ENCODE data around the gene ACACA. TPM values are rescaled to one million over a fixed set of nuclear protein-coding genes. Genes with fewer than 3 reads are reported as not detected.
A peak's percentile ranks its signal among the peaks of the same experiment; 100 is the strongest.

The ACACA gene
- total and polyA plus RNA-seq, 8 donors: 9.1 to 31.6 (median 13.1) TPM

- no peak for FAIRE-seq
- peak; percentile 48 to 94 (median 90) for ATAC-seq
- Histone ChIP-seq H3K9me3 (no peaks in the 10 kb centered on the region), H3K27ac (no peak overlapping the region), H3K4me1 (no peaks in the 10 kb centered on the region), H3K4me3 (no peak overlapping the region), H3K36me3 (peaks cover 0 to 3% (median 0%) of the 10 kb centered on the region in 3 donors), H3K27me3 (no peaks in the 10 kb centered on the region)
- intact Hi-C loops (cut with DNase I): no loop called here
- DNase-seq: peak; percentile 29 to 76 (median 59)
- WGBS, 2 donors: 55 to 60% methylated on average over 7 of the region's 7 CpGs
- no peak for TF ChIP-seq CTCF (IDR thresholded peaks at IDR 0.05)
These were observed 299.1 kb downstream of the ACACA start for GRCh38 chr17:37107406-37108083.

DNA sequence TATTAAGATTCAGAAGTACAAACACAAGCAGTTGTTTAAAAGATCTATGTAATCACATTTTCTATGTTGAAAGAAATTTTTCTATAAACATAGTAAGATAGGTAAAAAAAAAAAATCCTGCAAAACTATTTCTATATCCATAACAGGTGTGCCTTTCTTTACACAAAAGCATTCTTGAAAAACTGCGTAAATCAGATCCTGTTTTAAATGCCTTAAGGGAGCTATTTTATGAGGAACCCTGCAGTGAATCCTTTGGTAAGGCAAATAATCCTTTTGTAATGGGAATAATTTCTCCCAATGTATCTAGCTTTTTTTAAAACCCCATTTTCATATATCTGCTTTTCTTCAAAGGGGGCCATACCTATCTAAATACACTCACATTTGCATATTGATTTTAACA is 300.6 kb downstream of the ACACA start:
- ATAC-seq: no peak
- no peaks in the 10 kb centered on the region for H3K4me1 ChIP-seq
- no peak overlapping the region for H3K27ac ChIP-seq
- H3K9me3 ChIP-seq: no peaks in the 10 kb centered on the region
- no peak for DNase-seq
- no peaks in the 10 kb centered on the region for H3K27me3 ChIP-seq
- H3K36me3 ChIP-seq: peaks cover 0 to 3% (median 0%) of the 10 kb centered on the region in 3 donors
- H3K4me3 ChIP-seq: no peak overlapping the region
- intact Hi-C loops (cut with DNase I): no loop called here
- WGBS, 2 donors: 79 to 88% methylated on average over 1 of the region's 1 CpG
- no peak for TF ChIP-seq CTCF (IDR thresholded peaks at IDR 0.05)
- no peak for FAIRE-seq

GRCh38 chr17:37103231-37103630 is 303.4 kb downstream of the ACACA start:
- H3K4me3 ChIP-seq: no peak overlapping the region
- no peaks in the 10 kb centered on the region for H3K4me1 ChIP-seq
- H3K36me3 ChIP-seq: peaks cover 0 to 3% (median 0%) of the 10 kb centered on the region in 3 donors
- ATAC-seq (no peak), FAIRE-seq (no peak), DNase-seq (no peak)
- H3K9me3 ChIP-seq: no peaks in the 10 kb centered on the region
- H3K27me3 ChIP-seq: no peaks in the 10 kb centered on the region
- no peak for TF ChIP-seq CTCF (IDR thresholded peaks at IDR 0.05)
- 92% methylated on average over 4 of the region's 4 CpGs for WGBS, 2 donors
- intact Hi-C loops (cut with DNase I): no loop called here
- H3K27ac ChIP-seq: no peak overlapping the region

DNA sequence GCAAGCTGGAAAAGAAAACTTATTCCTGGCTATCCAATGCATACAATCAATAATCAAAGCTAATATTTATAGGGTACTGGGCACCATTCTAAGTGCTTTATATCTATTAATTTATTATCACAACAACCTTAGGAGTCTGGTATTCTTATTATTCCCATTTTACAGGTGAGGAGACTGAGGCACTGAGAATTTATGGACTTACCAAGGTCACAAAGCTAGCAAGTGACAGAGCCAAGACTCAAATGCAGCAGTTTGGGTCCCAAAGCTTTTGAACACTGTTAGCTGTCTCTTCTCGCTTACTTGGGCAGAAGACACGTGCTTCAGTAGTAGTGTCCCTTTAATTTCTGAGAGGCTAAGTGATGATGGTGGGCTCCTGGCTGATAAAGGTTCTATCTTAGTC is 305.3 kb downstream of the ACACA start:
- Histone ChIP-seq H3K27me3 (no peaks in the 10 kb centered on the region), H3K27ac (no peak overlapping the region), H3K36me3 (peaks cover 0 to 13% (median 3%) of the 10 kb centered on the region in 3 donors), H3K4me1 (no peaks in the 10 kb centered on the region), H3K4me3 (no peak overlapping the region), H3K9me3 (no peaks in the 10 kb centered on the region)
- intact Hi-C loops (cut with DNase I): no loop called here
- FAIRE-seq (no peak), DNase-seq (no peak), ATAC-seq (no peak)
- no peak for TF ChIP-seq CTCF (IDR thresholded peaks at IDR 0.05)
- 99 to 100% methylated on average over 2 of the region's 2 CpGs for WGBS, 2 donors

- H3K9me3 ChIP-seq: no peaks in the 10 kb centered on the region
- H3K4me1 ChIP-seq: no peaks in the 10 kb centered on the region
- no peaks in the 10 kb centered on the region for H3K27me3 ChIP-seq
- no peak for FAIRE-seq
- no peak for TF ChIP-seq CTCF (IDR thresholded peaks at IDR 0.05)
- no peak for DNase-seq
- 90% methylated on average over 4 of the region's 4 CpGs for WGBS, 2 donors
- intact Hi-C loops (cut with DNase I): no loop called here
- H3K4me3 ChIP-seq: no peak overlapping the region
- H3K27ac ChIP-seq: no peak overlapping the region
- ATAC-seq: peak in 1 of 4 donors; percentile 21
- H3K36me3 ChIP-seq: peaks cover 0 to 18% (median 3%) of the 10 kb centered on the region in 3 donors
These were observed 306.4 kb downstream of the ACACA start for GRCh38 chr17:37100231-37100630.
